Sigmoid colon (tissue), 7 donors: ENCODE results near the gene RPLP2. TPM values are rescaled to one million over a fixed set of nuclear protein-coding genes. Genes with fewer than 3 reads are reported as not detected.
A peak's percentile ranks its signal among the peaks of the same experiment; 100 is the strongest.

ENCODE experiments used
- DNase-seq: peaks from one replicate; pipeline ENCODE4 v3.0.0-alpha.2; 2019
- H3K27ac ChIP-seq, 4 donors: fragments of 200-600 bp; sonication (generic); one replicate each; pipeline ENCODE4 v1.5.1; 2016 to 2019; ENCODE audit warnings: mild to moderate bottlenecking in 1 of 4
- H3K27me3 ChIP-seq, 3 donors: fragments of 200-600 bp; sonication (generic); one replicate each; pipeline ENCODE4 v1.5.1; 2019; ENCODE audit warnings: mild to moderate bottlenecking in 1 of 3
- H3K36me3 ChIP-seq, 4 donors: fragments of 200-600 bp; sonication (generic); one replicate each; pipeline ENCODE4 v1.5.1; 2016 to 2019
- H3K4me1 ChIP-seq, 4 donors: fragments of 200-600 bp; sonication (generic); one replicate each; pipeline ENCODE4 v1.5.1; 2017 to 2019
- H3K4me3 ChIP-seq, 4 donors: fragments of 200-600 bp; sonication (generic); one replicate each; pipeline ENCODE4 v1.5.1; 2017 to 2019; ENCODE audit warnings: mild to moderate bottlenecking in 2 of 4, moderate library complexity in 1 of 4
- H3K9me3 ChIP-seq, 4 donors: fragments of 200-600 bp in 3 of 4; sonication (generic) in 3 of 4; one replicate each; pipeline versions ENCODE4 v1.5.1 to v1.6.1; 2013 to 2019
- EP300 ChIP-seq, 4 donors: sonication (generic); formaldehyde crosslinking; IDR thresholded peaks; one replicate each; pipeline ENCODE4 v1.6.1; 2017; ENCODE audit warnings: antibody characterized with exemption in 4 of 4
- POLR2A ChIP-seq, 2 donors: fragments of 450-650 bp; IDR thresholded peaks; one replicate each; pipeline ENCODE4 v1.6.1; 2016; ENCODE audit warnings: antibody characterized with exemption in 2 of 2, mild to moderate bottlenecking in 2 of 2, moderate library complexity in 2 of 2
- POLR2AphosphoS5 ChIP-seq, 4 donors: sonication (generic); formaldehyde crosslinking; IDR thresholded peaks; one replicate each; pipeline ENCODE4 v1.6.1; 2017; ENCODE audit warnings: antibody characterized with exemption in 4 of 4
- WGBS, 2 donors: extraction: QIAGEN DNeasy Blood & Tissue Kit; methylation state at CpG; one replicate each; pipeline ENCODE4 v1.1.7; 2013; 5-methylcytosine and 5-hydroxymethylcytosine counted together
- intact Hi-C: fragments of 100-400 bp; cut with DNase I; formaldehyde crosslinking; loops from one replicate; pipeline ENCODE4 v1.15.1; 2023
- polyA plus RNA-seq, 3 donors: library from polyadenylated mRNA; stranded (reverse); fragments of 200-250 nt; gene quantifications; one replicate each; pipeline ENCODE4 v1.2.3, GENCODE V29; 2013
- total RNA-seq, 4 donors: library from RNA; depleted of rRNA; stranded (reverse); fragments of >200 nt; gene quantifications; one replicate each; pipeline ENCODE4 v1.1.0, GENCODE V29; 2016
- TF ChIP-seq, protein P1 (sequence below), 4 experiments: fragments of 450-650 bp in 3 of 4; fragments of 200-600 bp in 1 of 4; IDR thresholded peaks; one replicate each; pipeline ENCODE4 v1.5.1; 2016 to 2019; ENCODE audit warnings: antibody characterized with exemption in 4 of 4, mild to moderate bottlenecking in 3 of 4, moderate library complexity in 2 of 4
- donor health status: healthy with polysubstance abuse.
- donor health status: Bipolar disorder and iron deficiency.
- donor health status: healthy.

Gene RPLP2
- total and polyA plus RNA-seq, 7 donors = 405 to 2,533 (median 632) TPM

DNA sequence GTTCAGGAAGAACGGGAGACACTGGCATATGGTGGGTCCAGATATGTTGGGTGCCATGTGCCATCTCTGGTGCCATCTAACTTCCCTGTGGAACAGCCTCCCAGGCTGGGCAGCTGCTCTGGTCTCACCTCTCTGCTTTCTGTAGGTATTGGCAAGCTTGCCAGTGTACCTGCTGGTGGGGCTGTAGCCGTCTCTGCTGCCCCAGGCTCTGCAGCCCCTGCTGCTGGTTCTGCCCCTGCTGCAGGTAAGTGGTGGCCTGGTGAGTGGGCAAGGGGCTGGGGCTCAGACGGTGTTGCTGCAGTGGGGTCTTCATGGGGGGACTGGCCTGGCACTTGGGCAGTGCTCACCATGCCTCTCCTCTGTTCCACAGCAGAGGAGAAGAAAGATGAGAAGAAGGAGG is 2.6 kb downstream of the RPLP2 start:
- no peak overlapping the region for H3K27ac ChIP-seq
- H3K27me3 ChIP-seq = no peaks in the 10 kb centered on the region
- WGBS, 2 donors = 76 to 82% methylated on average over 3 of the region's 3 CpGs
- H3K9me3 ChIP-seq = no peaks in the 10 kb centered on the region
- intact Hi-C loops = no loop called here
- no peak overlapping the region for H3K4me3 ChIP-seq
- DNase-seq = no peak
- no peak for TF ChIP-seq POLR2A (IDR thresholded peaks at IDR 0.05)
- TF ChIP-seq EP300 (IDR thresholded peaks at IDR 0.05) = no peak
- TF ChIP-seq, protein P1, sequence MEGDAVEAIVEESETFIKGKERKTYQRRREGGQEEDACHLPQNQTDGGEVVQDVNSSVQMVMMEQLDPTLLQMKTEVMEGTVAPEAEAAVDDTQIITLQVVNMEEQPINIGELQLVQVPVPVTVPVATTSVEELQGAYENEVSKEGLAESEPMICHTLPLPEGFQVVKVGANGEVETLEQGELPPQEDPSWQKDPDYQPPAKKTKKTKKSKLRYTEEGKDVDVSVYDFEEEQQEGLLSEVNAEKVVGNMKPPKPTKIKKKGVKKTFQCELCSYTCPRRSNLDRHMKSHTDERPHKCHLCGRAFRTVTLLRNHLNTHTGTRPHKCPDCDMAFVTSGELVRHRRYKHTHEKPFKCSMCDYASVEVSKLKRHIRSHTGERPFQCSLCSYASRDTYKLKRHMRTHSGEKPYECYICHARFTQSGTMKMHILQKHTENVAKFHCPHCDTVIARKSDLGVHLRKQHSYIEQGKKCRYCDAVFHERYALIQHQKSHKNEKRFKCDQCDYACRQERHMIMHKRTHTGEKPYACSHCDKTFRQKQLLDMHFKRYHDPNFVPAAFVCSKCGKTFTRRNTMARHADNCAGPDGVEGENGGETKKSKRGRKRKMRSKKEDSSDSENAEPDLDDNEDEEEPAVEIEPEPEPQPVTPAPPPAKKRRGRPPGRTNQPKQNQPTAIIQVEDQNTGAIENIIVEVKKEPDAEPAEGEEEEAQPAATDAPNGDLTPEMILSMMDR (IDR thresholded peaks at IDR 0.05) = no peak
- TF ChIP-seq POLR2AphosphoS5 (IDR thresholded peaks at IDR 0.05) = no peak
- H3K4me1 ChIP-seq = peaks cover 0 to 28% (median 26%) of the 10 kb centered on the region in 4 donors
- H3K36me3 ChIP-seq = peaks cover 22 to 39% (median 24%) of the 10 kb centered on the region in 4 donors

DNA sequence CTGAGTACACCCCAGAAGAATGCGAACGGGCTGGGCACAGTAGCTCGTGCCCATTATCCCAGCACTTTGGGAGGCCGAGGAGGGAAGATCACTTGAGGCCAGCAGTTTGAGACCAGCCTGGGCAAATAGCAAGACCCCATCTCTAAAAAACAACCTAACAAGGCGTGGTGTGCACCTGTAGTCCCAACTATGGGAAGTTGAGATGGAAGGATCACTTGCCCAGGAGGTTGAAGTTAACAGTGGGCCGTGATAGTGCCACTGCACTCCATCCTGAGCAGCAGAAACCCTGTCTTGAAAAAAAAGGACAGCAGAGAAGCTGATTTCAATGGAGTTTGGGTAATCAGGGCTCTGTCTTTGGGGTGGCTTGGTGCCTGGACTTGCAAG is 3.3 kb downstream of the RPLP2 start:
- H3K4me1 ChIP-seq = peaks cover 0 to 26% (median 24%) of the 10 kb centered on the region in 4 donors
- H3K4me3 ChIP-seq = no peak overlapping the region
- no peak for DNase-seq
- no peaks in the 10 kb centered on the region for H3K27me3 ChIP-seq
- H3K9me3 ChIP-seq = no peaks in the 10 kb centered on the region
- no peak overlapping the region for H3K27ac ChIP-seq
- WGBS, 2 donors = 90 to 94% methylated on average over 6 of the region's 6 CpGs
- H3K36me3 ChIP-seq = peaks cover 22 to 39% (median 24%) of the 10 kb centered on the region in 4 donors
- intact Hi-C loops = no loop called here
- TF ChIP-seq POLR2A (IDR thresholded peaks at IDR 0.05) (no peak), EP300 (IDR thresholded peaks at IDR 0.05) (no peak), POLR2AphosphoS5 (IDR thresholded peaks at IDR 0.05) (no peak)
- TF ChIP-seq, protein P1 (IDR thresholded peaks at IDR 0.05) = no peak

DNA sequence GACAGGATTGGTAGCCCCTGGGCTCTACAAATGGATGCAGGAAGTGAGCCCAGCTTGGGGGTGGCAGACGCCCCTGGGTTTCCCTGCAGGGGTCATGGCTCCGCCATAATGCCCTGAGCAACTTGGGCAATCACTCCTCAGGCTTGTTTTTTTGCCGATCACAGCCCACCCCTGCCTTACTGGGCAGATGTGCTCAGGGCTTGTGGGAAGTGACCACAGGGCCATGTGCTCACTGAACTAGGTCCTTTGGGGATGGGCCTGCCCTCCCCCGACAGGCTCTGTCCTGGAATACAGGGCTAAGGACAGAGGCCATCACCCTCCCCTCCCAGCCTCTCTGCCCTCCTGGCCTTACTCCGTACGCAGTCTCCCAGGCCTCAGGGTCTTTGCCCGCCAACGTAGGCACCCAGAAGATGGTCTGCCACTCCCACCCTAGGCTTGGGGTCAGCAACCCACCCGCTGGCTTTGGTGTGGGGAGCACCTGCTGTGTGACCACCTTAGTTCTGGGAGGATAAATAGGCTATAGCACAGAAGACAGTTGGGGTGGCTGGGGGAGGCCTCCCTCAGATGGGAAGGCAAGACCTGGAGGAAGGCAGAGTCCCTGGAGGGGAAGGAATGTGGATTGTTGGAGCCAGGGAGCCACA is 3.8 kb downstream of the RPLP2 start:
- Histone ChIP-seq H3K4me1 (peaks cover 0 to 24% (median 21%) of the 10 kb centered on the region in 4 donors), H3K36me3 (peaks cover 22 to 39% (median 24%) of the 10 kb centered on the region in 4 donors), H3K9me3 (no peaks in the 10 kb centered on the region), H3K27ac (no peak overlapping the region), H3K4me3 (no peak overlapping the region), H3K27me3 (no peaks in the 10 kb centered on the region)
- WGBS, 2 donors = 87 to 88% methylated on average over 9 of the region's 9 CpGs
- TF ChIP-seq, protein P1 (IDR thresholded peaks at IDR 0.05) = no peak
- TF ChIP-seq EP300 (IDR thresholded peaks at IDR 0.05) = no peak
- peak in 1 of 4 donors; percentile 8 for TF ChIP-seq POLR2AphosphoS5 (IDR thresholded peaks at IDR 0.05)
- no peak for TF ChIP-seq POLR2A (IDR thresholded peaks at IDR 0.05)
- intact Hi-C loops = no loop called here
- DNase-seq = no peak

DNA sequence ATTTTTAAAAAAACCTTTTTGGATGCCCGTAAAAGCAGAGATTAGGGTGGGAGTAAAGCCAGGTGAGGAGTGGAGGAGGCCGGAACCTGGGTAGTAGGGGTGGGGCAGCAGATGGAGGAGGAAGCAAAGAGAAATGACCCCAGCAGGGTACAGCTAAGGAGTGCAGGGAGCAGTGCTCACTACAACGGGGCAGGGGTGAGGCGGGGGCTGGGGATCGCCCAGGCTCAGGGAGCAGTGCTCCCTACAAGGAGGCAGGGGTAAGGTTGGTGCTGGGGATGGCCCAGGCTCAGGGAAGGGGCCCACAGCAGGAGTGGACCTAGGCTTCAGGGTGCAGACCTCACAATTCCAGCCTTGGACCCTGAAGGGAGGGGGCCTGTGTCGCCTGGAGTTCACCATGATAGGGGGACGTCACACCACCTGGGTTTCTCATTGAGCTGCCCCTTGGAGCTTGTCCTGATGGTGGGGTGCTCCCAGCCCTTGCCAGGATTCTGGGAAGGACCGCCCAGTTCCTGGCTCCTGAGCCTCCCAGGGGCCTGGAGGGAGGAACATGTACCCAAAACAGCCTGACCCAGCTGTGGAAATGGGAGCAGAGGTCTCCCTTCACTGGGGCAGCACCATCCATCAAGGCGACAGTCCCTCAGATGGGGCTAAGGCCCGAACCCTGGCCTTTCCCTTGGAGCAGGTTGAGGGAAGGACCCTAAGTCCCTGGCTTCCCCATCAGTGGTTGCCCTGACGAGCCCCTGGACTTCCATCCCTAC is 6.1 kb downstream of the RPLP2 start:
- 85 to 89% methylated on average over 11 of the region's 11 CpGs for WGBS, 2 donors
- intact Hi-C loops = no loop called here

More for the DNA sequence above, 6.1 kb downstream of the RPLP2 start:
- Histone ChIP-seq H3K27me3 (no peaks in the 10 kb centered on the region), H3K27ac (no peak overlapping the region), H3K9me3 (no peaks in the 10 kb centered on the region), H3K4me3 (no peak overlapping the region), H3K4me1 (peaks cover 0 to 27% (median 24%) of the 10 kb centered on the region in 4 donors), H3K36me3 (peaks cover 22 to 39% (median 24%) of the 10 kb centered on the region in 4 donors)
- TF ChIP-seq EP300 (IDR thresholded peaks at IDR 0.05) = no peak
- TF ChIP-seq, protein P1 (IDR thresholded peaks at IDR 0.05) = no peak
- TF ChIP-seq POLR2AphosphoS5 (IDR thresholded peaks at IDR 0.05) = no peak
- TF ChIP-seq POLR2A (IDR thresholded peaks at IDR 0.05) = no peak
- DNase-seq = no peak
